VCaP (cell line): Measurements from ENCODE around the gene PXDC1.

Experiments
- H3K27ac ChIP-seq: fragments of 450-650 bp; 2 replicates; pipeline ENCODE4 v1.5.1; 2017
- CTCF ChIP-seq: fragments of 450-650 bp; conservative IDR thresholded peaks from 2 replicates; pipeline ENCODE4 v1.5.1; 2017; ENCODE audit warnings: mild to moderate bottlenecking, moderate library complexity

The PXDC1 gene

GRCh38 chr6:3751077-3751729 is at the start of gene PXDC1:
PXDC1 (minus strand) TSS chr6:3751713; CDS start chr6:3751531, 182 bp downstream.
- TF ChIP-seq CTCF: no peak
- H3K27ac ChIP-seq: peak within 1 kb of the TSS; percentile 44; the same call in 1 of the 2 replicates

- no peak for TF ChIP-seq CTCF
These were observed 49.5 kb upstream of the PXDC1 start for GRCh38 chr6:3800850-3801591.

GRCh38 chr6:3799719-3800118 is 48.2 kb upstream of the PXDC1 start:
- no peak for TF ChIP-seq CTCF
- H3K27ac ChIP-seq: no peak overlapping the region

More at GRCh38 chr6:3800850-3801591, 49.5 kb upstream of the PXDC1 start:
- H3K27ac ChIP-seq: no peak overlapping the region

GRCh38 chr6:3798055-3798919 is 46.8 kb upstream of the PXDC1 start:
- H3K27ac ChIP-seq: no peak overlapping the region
- no peak for TF ChIP-seq CTCF

GRCh38 chr6:3797231-3798054 is 45.9 kb upstream of the PXDC1 start:
- no peak overlapping the region for H3K27ac ChIP-seq
- TF ChIP-seq CTCF: no peak

GRCh38 chr6:3796719-3797041 is 45.2 kb upstream of the PXDC1 start:
- no peak for TF ChIP-seq CTCF
- no peak overlapping the region for H3K27ac ChIP-seq
